Measurements from ENCODE around the gene AP2A2. TPM values are rescaled to one million over a fixed set of nuclear protein-coding genes. Genes with fewer than 3 reads are reported as not detected.

The AP2A2 gene
- total and polyA plus RNA-seq, 10 donors, result 32.7 to 321 (median 153) TPM

- peaks cover 0 to 45% (median 0%) of the 10 kb centered on the region in 6 donors for H3K36me3 ChIP-seq
- H3K4me3 ChIP-seq, result no peak overlapping the region
- H3K27ac ChIP-seq, result no peak overlapping the region
- H3K27me3 ChIP-seq (replicated peaks in 1 of 7), result no peaks in the 10 kb centered on the region
- peaks cover 0 to 29% (median 0%) of the 10 kb centered on the region in 6 donors for H3K4me1 ChIP-seq
- no peaks in the 10 kb centered on the region for H3K9me3 ChIP-seq
- DNase-seq, result no peak
- TF ChIP-seq CTCF (IDR thresholded peaks at IDR 0.05 in 8 of 11, conservative IDR thresholded peaks at IDR 0.05 in 3 of 11) (no peak), POLR2AphosphoS5 (IDR thresholded peaks at IDR 0.05) (peak in 2 of 3 donors; percentile 56 to 61), POLR2A (IDR thresholded peaks at IDR 0.05) (no peak)
- 86 to 93% (median 89%) methylated on average over 24 to 48 of the region's 48 CpGs for WGBS, 5 donors
- intact Hi-C loops (cut with DNase I; ENCODE audit: low total_unique reads), result no loop called here
Observed at GRCh38 chr11:1024597-1025409, 99.1 kb downstream of the AP2A2 start.

DNA sequence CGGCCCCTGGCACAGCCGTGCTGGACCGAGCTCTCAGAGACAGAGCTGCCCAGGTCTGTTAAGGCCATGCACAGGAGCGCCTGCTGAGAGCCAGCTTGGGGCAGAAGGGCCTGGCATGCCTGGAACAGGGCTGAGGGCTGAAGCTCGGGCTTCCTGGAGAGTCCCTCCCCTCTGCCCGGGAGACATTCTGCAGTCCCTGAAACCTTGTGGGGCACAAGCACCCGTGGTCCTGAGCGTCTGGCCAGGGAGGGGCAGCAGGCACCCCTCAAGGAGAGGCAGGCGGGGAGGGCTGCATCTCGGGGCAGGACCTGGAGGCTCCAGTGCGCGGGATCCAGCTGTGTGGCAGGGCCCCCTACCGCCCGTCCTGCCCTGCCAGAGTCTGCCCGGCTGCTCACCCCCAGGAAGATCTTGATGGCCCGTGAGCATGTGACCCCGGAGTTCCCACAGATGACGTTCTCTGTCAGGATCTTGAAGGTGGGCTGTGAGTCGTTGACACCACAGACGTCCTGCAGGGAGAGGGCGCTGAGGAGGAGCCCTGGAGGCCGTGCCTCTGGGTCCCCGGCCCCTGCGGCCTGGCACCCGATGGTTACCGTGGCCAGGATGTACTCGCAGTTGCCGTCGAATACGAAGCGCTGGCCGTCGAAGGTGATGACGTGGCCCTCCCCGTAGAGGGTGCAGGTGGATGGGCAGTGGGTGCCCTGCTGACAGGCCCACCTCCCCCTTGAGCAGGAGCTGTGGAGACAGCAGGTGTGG is 99.9 kb downstream of the AP2A2 start:
- H3K27me3 ChIP-seq (replicated peaks in 1 of 7), result no peaks in the 10 kb centered on the region
- H3K36me3 ChIP-seq, result peaks cover 0 to 37% (median 0%) of the 10 kb centered on the region in 6 donors
- WGBS, 5 donors, result 78 to 92% (median 81%) methylated on average over 20 to 35 of the region's 35 CpGs
- intact Hi-C loops (cut with DNase I; ENCODE audit: low total_unique reads), result no loop called here
- H3K4me3 ChIP-seq, result no peak overlapping the region
- no peak overlapping the region for H3K27ac ChIP-seq
- DNase-seq, result no peak
- TF ChIP-seq CTCF (IDR thresholded peaks at IDR 0.05 in 8 of 11, conservative IDR thresholded peaks at IDR 0.05 in 3 of 11), result no peak
- TF ChIP-seq POLR2AphosphoS5 (IDR thresholded peaks at IDR 0.05), result peak; percentile 38 to 59 (median 44)
- H3K4me1 ChIP-seq, result peaks cover 0 to 30% (median 0%) of the 10 kb centered on the region in 6 donors
- no peaks in the 10 kb centered on the region for H3K9me3 ChIP-seq

DNA sequence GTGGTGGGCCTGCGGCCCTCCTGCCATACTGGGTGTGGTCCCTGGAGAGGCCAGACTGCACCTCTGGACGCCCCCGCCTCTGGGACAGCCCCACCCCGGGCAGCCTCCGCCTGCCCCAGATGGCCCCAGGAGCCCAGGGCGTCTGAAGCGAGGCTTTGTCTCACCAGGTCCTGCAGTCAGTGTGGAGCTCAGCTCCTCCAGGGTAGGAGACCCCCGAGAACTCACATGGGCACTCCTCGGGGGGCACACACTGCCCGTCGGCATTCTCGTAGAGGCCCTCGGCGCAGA is 100.4 kb downstream of the AP2A2 start:
- intact Hi-C loops (cut with DNase I; ENCODE audit: low total_unique reads), result no loop called here
- Histone ChIP-seq H3K36me3 (peaks cover 0 to 36% (median 0%) of the 10 kb centered on the region in 6 donors), H3K27me3 (replicated peaks in 1 of 7) (no peaks in the 10 kb centered on the region), H3K27ac (no peak overlapping the region), H3K4me1 (peaks cover 0 to 26% (median 0%) of the 10 kb centered on the region in 6 donors), H3K4me3 (no peak overlapping the region), H3K9me3 (no peaks in the 10 kb centered on the region)
- DNase-seq, result no peak
- 78 to 96% (median 90%) methylated on average over 13 to 14 of the region's 14 CpGs; no CpG with 5 or more reads in 1 of the 5 donors for WGBS, 5 donors
- TF ChIP-seq POLR2A (IDR thresholded peaks at IDR 0.05) (no peak), POLR2AphosphoS5 (IDR thresholded peaks at IDR 0.05) (peak in 2 of 3 donors; percentile 2 to 43)

DNA sequence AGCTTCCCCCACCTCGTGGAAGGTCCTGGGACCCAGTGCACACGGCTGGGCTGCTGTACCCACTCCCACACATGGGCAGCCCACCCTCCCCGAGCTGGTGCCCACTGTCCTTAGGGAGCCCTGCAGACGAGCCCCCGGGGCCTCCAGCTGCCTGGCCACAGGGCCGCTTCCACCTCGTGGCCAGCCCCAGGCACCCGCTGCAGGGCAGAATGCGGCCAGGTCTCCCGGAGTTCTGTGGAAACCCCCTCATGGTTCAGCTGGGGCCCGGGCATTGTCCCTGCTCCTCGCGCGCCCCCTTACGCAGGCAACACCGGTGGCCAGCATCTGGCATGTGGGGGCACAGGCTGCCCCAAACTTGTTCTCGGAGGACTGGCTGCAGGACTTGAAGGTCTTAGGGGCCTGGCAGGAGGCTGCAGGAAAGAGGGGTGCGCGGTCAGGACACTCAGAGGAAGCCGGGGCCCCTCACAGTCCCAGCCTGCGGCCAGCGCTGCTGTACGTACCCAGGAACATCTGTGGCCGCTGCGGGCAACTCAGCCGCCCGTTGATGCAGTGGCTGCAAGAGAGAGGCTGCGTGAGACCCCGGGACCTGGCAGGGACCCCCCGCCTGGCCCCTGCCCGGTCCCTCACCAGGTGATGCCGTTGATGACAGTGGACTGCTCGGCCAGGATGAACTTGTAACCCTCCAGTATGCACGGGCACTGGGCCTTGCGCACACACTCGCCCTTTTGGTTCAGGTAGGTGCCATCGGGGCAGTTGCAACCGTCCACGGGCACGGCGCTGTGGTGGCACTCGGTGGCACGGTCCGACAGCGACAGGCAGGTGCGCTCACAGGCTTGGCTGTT is 101.2 kb downstream of the AP2A2 start:
- intact Hi-C loops (cut with DNase I; ENCODE audit: low total_unique reads), result no loop called here
- Histone ChIP-seq H3K4me3 (no peak overlapping the region), H3K9me3 (no peaks in the 10 kb centered on the region), H3K36me3 (peaks cover 0 to 36% (median 0%) of the 10 kb centered on the region in 6 donors), H3K27me3 (replicated peaks in 1 of 7) (no peaks in the 10 kb centered on the region), H3K4me1 (peaks cover 0 to 26% (median 0%) of the 10 kb centered on the region in 6 donors), H3K27ac (no peak overlapping the region)
- DNase-seq, result no peak
- 81 to 89% (median 88%) methylated on average over 17 to 46 of the region's 46 CpGs for WGBS, 5 donors
- peak in 1 of 3 donors; percentile 10 for TF ChIP-seq POLR2AphosphoS5 (IDR thresholded peaks at IDR 0.05)
- TF ChIP-seq CTCF (IDR thresholded peaks at IDR 0.05 in 8 of 11, conservative IDR thresholded peaks at IDR 0.05 in 3 of 11), result no peak
